ENCODE measurements around the gene ZNF322. TPM values are rescaled to one million over a fixed set of nuclear protein-coding genes. Genes with fewer than 3 reads are reported as not detected.
"Not testable (repeated sequence)": the region's sequence is repeated elsewhere in the genome, so short reads cannot be mapped to it uniquely, and the experiment has no call there.

Gene ZNF322
- polyA plus RNA-seq (2013, experiment 1 of 2) = 24.1 TPM
- polyA plus RNA-seq (2013, experiment 2 of 2) = 25.6 TPM

GRCh38 chr6:26659042-26659999 lies at the start of gene ZNF322:
Gene ZNF322, minus strand, starts transcription at chr6:26659746. Its CDS starts 21,193 bp downstream, at chr6:26638553.
- Histone ChIP-seq H3K36me3 (replicated peaks in 1 of 2; ENCODE audit: control insufficient read depth in 2 of 2, insufficient read depth in 2 of 2, low read length in 2 of 2) (peaks cover 9 to 42% of the 10 kb centered on the region in 2 donors), H3K23ac (ENCODE audit: low read depth, low read length, poor library complexity) (no peak within 1 kb of the TSS), H2BK15ac (ENCODE audit: low read length) (no peak within 1 kb of the TSS), H3K27ac (replicated peaks; ENCODE audit: low read length) (no peak within 1 kb of the TSS), H3K27me3 (ENCODE audit: control insufficient read depth in 3 of 3, insufficient read depth in 3 of 3, low read depth in 1 of 3, low read length in 3 of 3) (peaks cover 2 to 11% (median 4%) of the 10 kb centered on the region in 3 experiments), H2BK120ac (ENCODE audit: low read depth, low read length) (no peak within 1 kb of the TSS), H3K79me1 (ENCODE audit: low read depth, low read length) (no peaks in the 10 kb centered on the region), H3K4ac (ENCODE audit: low read length) (no peak within 1 kb of the TSS), H3K9ac (ENCODE audit: low read depth, low read length, poor library complexity) (peak within 1 kb of the TSS; percentile 94), H2BK12ac (ENCODE audit: low read length) (no peak within 1 kb of the TSS), H4K8ac (ENCODE audit: low read depth, low read length) (no peak within 1 kb of the TSS), H3K4me2 (ENCODE audit: insufficient read depth, low read length, poor library complexity, severe bottlenecking) (peak within 1 kb of the TSS; percentile 63), H2AFZ (ENCODE audit: low read length) (peak within 1 kb of the TSS; percentile 97), H2AK5ac (ENCODE audit: low read depth, low read length) (no peak within 1 kb of the TSS), H4K91ac (ENCODE audit: low read depth, low read length, poor library complexity) (no peak within 1 kb of the TSS), H2BK5ac (ENCODE audit: low read length) (no peak within 1 kb of the TSS), H3K4me3 (ENCODE audit: low read length in 2 of 2) (peak within 1 kb of the TSS; percentile 64 to 96), H3K4me1 (ENCODE audit: control insufficient read depth in 2 of 2, insufficient read depth in 1 of 2, low read depth in 1 of 2, low read length in 2 of 2) (peaks cover 3 to 5% of the 10 kb centered on the region in 2 donors), H3K18ac (ENCODE audit: low read length) (peak within 1 kb of the TSS; percentile 90), H3K9me3 (replicated peaks in 1 of 2; ENCODE audit: control insufficient read depth in 2 of 2, insufficient read depth in 1 of 2, low read depth in 1 of 2, low read length in 2 of 2) (peaks cover 0 to 21% of the 10 kb centered on the region in 2 donors), H3K14ac (ENCODE audit: low read length) (no peak within 1 kb of the TSS)
- DNase-seq (ENCODE audit: low spot score) = peak; percentile 93
- no CpG with 5 or more reads among the region's 56 CpGs for WGBS, 2 donors (ENCODE audit: extremely low coverage in 2 of 2, insufficient read length in 2 of 2, insufficient replicate concordance in 1 of 2)

- not testable (repeated sequence) for H2BK15ac ChIP-seq (ENCODE audit: low read length); DNase-seq (ENCODE audit: low spot score); H3K27ac ChIP-seq (replicated peaks; ENCODE audit: low read length); H3K9me3 ChIP-seq (replicated peaks in 1 of 2; ENCODE audit: control insufficient read depth in 2 of 2, insufficient read depth in 1 of 2, low read depth in 1 of 2, low read length in 2 of 2); H3K4me1 ChIP-seq (ENCODE audit: control insufficient read depth in 2 of 2, insufficient read depth in 1 of 2, low read depth in 1 of 2, low read length in 2 of 2); H4K8ac ChIP-seq (ENCODE audit: low read depth, low read length); H3K4me3 ChIP-seq (ENCODE audit: low read length in 2 of 2); H3K9ac ChIP-seq (ENCODE audit: low read depth, low read length, poor library complexity); H3K36me3 ChIP-seq (replicated peaks in 1 of 2; ENCODE audit: control insufficient read depth in 2 of 2, insufficient read depth in 2 of 2, low read length in 2 of 2); H3K27me3 ChIP-seq (ENCODE audit: control insufficient read depth in 3 of 3, insufficient read depth in 3 of 3, low read depth in 1 of 3, low read length in 3 of 3); H3K14ac ChIP-seq (ENCODE audit: low read length); H3K18ac ChIP-seq (ENCODE audit: low read length); H3K4me2 ChIP-seq (ENCODE audit: insufficient read depth, low read length, poor library complexity, severe bottlenecking); H3K23ac ChIP-seq (ENCODE audit: low read depth, low read length, poor library complexity); H3K4ac ChIP-seq (ENCODE audit: low read length); H2BK5ac ChIP-seq (ENCODE audit: low read length); H4K91ac ChIP-seq (ENCODE audit: low read depth, low read length, poor library complexity); H2AFZ ChIP-seq (ENCODE audit: low read length); H2AK5ac ChIP-seq (ENCODE audit: low read depth, low read length); H2BK12ac ChIP-seq (ENCODE audit: low read length); H2BK120ac ChIP-seq (ENCODE audit: low read depth, low read length); H3K79me1 ChIP-seq (ENCODE audit: low read depth, low read length)
- WGBS, 2 donors (ENCODE audit: extremely low coverage in 2 of 2, insufficient read length in 2 of 2, insufficient replicate concordance in 1 of 2) = no CpG with 5 or more reads among the region's 4 CpGs
These were observed 46.2 kb upstream of the ZNF322 start for GRCh38 chr6:26705780-26706179.

- not testable (repeated sequence) for H3K79me1 ChIP-seq (ENCODE audit: low read depth, low read length); H3K4me3 ChIP-seq (ENCODE audit: low read length in 2 of 2); H2BK5ac ChIP-seq (ENCODE audit: low read length); H3K4me1 ChIP-seq (ENCODE audit: control insufficient read depth in 2 of 2, insufficient read depth in 1 of 2, low read depth in 1 of 2, low read length in 2 of 2); H2AK5ac ChIP-seq (ENCODE audit: low read depth, low read length); H3K9ac ChIP-seq (ENCODE audit: low read depth, low read length, poor library complexity); H2BK15ac ChIP-seq (ENCODE audit: low read length); H3K36me3 ChIP-seq (replicated peaks in 1 of 2; ENCODE audit: control insufficient read depth in 2 of 2, insufficient read depth in 2 of 2, low read length in 2 of 2); H3K9me3 ChIP-seq (replicated peaks in 1 of 2; ENCODE audit: control insufficient read depth in 2 of 2, insufficient read depth in 1 of 2, low read depth in 1 of 2, low read length in 2 of 2); H3K18ac ChIP-seq (ENCODE audit: low read length); DNase-seq (ENCODE audit: low spot score); H3K4me2 ChIP-seq (ENCODE audit: insufficient read depth, low read length, poor library complexity, severe bottlenecking); H3K27me3 ChIP-seq (ENCODE audit: control insufficient read depth in 3 of 3, insufficient read depth in 3 of 3, low read depth in 1 of 3, low read length in 3 of 3); H3K14ac ChIP-seq (ENCODE audit: low read length); H2BK12ac ChIP-seq (ENCODE audit: low read length); H2BK120ac ChIP-seq (ENCODE audit: low read depth, low read length); H2AFZ ChIP-seq (ENCODE audit: low read length); H4K8ac ChIP-seq (ENCODE audit: low read depth, low read length); H3K23ac ChIP-seq (ENCODE audit: low read depth, low read length, poor library complexity); H3K4ac ChIP-seq (ENCODE audit: low read length); H4K91ac ChIP-seq (ENCODE audit: low read depth, low read length, poor library complexity); H3K27ac ChIP-seq (replicated peaks; ENCODE audit: low read length)
- WGBS, 2 donors (ENCODE audit: extremely low coverage in 2 of 2, insufficient read length in 2 of 2, insufficient replicate concordance in 1 of 2) = no CpG with 5 or more reads among the region's 5 CpGs
These were observed 45.8 kb upstream of the ZNF322 start for GRCh38 chr6:26705352-26705751.

GRCh38 chr6:26701023-26701747 lies 41.6 kb upstream of the ZNF322 start:
- not testable (repeated sequence) for H2AK5ac ChIP-seq (ENCODE audit: low read depth, low read length)
- no CpG with 5 or more reads among the region's 17 CpGs for WGBS, 2 donors (ENCODE audit: extremely low coverage in 2 of 2, insufficient read length in 2 of 2, insufficient replicate concordance in 1 of 2)

More at GRCh38 chr6:26701023-26701747, 41.6 kb upstream of the ZNF322 start:
- H2BK12ac ChIP-seq (ENCODE audit: low read length); H2AFZ ChIP-seq (ENCODE audit: low read length); H3K14ac ChIP-seq (ENCODE audit: low read length); H3K18ac ChIP-seq (ENCODE audit: low read length); H3K36me3 ChIP-seq (replicated peaks in 1 of 2; ENCODE audit: control insufficient read depth in 2 of 2, insufficient read depth in 2 of 2, low read length in 2 of 2); H3K23ac ChIP-seq (ENCODE audit: low read depth, low read length, poor library complexity); H2BK15ac ChIP-seq (ENCODE audit: low read length); DNase-seq (ENCODE audit: low spot score); H2BK5ac ChIP-seq (ENCODE audit: low read length); H3K79me1 ChIP-seq (ENCODE audit: low read depth, low read length); H4K91ac ChIP-seq (ENCODE audit: low read depth, low read length, poor library complexity); H4K8ac ChIP-seq (ENCODE audit: low read depth, low read length); H3K9me3 ChIP-seq (replicated peaks in 1 of 2; ENCODE audit: control insufficient read depth in 2 of 2, insufficient read depth in 1 of 2, low read depth in 1 of 2, low read length in 2 of 2); H3K4ac ChIP-seq (ENCODE audit: low read length); H3K27me3 ChIP-seq (ENCODE audit: control insufficient read depth in 3 of 3, insufficient read depth in 3 of 3, low read depth in 1 of 3, low read length in 3 of 3); H3K4me3 ChIP-seq (ENCODE audit: low read length in 2 of 2); H3K27ac ChIP-seq (replicated peaks; ENCODE audit: low read length); H2BK120ac ChIP-seq (ENCODE audit: low read depth, low read length); H3K9ac ChIP-seq (ENCODE audit: low read depth, low read length, poor library complexity); H3K4me1 ChIP-seq (ENCODE audit: control insufficient read depth in 2 of 2, insufficient read depth in 1 of 2, low read depth in 1 of 2, low read length in 2 of 2); H3K4me2 ChIP-seq (ENCODE audit: insufficient read depth, low read length, poor library complexity, severe bottlenecking): not testable (repeated sequence)
